Stimulated activated CD8-positive, alpha-beta memory T cell treated with anti-CD3 and anti-CD28 coated beads, Interleukin-15, amount 100 ng/mL, for 4 hours (primary cell): ENCODE results near the gene FAM13C.
"Not testable (repeated sequence)": the region's sequence is repeated elsewhere in the genome, so short reads cannot be mapped to it uniquely, and the experiment has no call there.

ENCODE experiments used
- DNase-seq, 2 donors: peaks; one replicate each; pipeline ENCODE4 v3.0.0-alpha.2; 2020; ENCODE audit warnings: low read depth in 2 of 2

Gene FAM13C

DNA sequence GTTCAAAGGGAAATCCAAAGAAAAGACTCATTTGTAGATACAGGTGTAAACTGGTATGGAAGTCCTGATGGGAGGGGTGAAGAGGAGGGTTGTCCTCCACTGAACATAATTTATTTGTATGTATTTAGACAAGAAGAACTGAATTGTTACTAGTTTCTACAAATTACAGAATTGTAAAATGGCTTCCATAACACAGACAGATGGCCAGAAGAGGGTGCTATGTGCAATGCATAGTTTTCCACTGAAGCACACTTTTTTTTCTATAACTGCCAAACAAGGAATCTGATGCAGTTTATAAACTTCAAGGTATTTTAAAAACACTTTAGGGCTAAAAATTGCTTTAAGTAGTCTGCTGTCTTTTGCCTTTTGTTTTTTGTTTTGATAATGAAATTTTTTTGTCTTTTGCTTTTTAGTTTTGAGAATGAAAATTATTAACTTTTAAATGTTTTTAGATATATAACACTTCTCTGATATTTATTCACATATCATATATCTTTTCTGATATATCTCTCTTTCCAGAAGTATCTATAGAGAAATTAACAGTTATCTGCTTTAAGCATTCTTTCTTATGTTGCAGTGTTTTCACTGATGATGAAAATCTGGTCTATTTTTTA, 127.4 kb downstream of the FAM13C start:
- no peak for DNase-seq

- DNase-seq, result no peak
Observed at GRCh38 chr10:59234194-59234593, 128.2 kb downstream of the FAM13C start.

- no peak for DNase-seq
Observed at GRCh38 chr10:59229441-59229840, 132.9 kb downstream of the FAM13C start.

- DNase-seq, result no peak
Observed at GRCh38 chr10:59227136-59227673, 135.1 kb downstream of the FAM13C start.

- DNase-seq, result no peak
Observed at GRCh38 chr10:59225211-59225610, 137.1 kb downstream of the FAM13C start.

GRCh38 chr10:59223597-59223996, 138.8 kb downstream of the FAM13C start:
- not testable (repeated sequence) for DNase-seq

DNA sequence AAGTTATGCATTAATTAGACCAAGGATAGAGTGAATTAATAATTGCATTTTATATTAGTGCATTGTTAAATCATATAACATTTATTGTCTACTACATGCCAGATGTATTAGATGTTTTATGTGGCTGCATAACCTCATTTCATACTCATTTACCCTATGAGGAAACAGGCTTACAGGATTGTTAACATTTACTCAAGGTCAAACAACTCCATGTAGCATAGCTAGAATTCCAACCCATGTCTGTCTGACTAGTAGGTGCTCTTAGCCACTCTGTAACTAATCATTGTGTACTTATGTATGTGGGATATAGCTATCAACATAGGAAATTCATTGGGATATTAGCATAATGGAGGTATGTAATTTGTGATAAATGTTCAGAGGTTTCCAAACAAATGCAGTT, 139.6 kb downstream of the FAM13C start:
- no peak for DNase-seq

DNA sequence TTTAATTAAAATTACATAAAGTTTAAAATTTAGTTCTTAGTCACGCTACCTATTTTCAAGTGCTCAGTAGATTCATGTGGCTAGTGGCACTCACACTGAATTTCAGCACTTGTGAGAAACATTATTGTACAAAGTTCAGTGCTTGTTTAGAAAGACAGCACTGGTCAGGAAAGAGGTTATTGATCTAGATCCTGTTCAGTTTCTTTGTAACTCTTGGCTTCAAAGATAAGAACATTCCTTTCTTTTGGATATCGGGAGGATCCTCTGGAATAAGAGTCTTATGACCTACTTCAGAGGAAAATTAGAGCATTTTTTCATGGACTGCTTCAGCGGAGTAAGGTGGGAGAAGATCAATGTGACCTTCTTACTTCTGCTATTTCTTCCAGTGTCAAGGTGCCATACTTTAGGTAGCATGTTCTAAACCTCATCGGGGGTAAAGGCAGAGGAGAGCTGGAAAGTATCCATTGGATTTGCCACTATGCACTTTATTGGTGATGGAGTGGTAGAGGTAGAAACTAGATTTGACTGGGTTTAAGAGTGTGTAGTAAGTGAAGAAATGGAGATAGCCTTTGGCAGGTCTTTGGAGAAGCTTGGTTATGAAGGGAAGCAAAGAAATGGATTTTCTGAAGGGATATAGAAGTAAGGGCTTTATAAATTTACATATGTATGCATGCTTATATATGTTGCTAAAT, 146.0 kb downstream of the FAM13C start:
- DNase-seq, result no peak

DNA sequence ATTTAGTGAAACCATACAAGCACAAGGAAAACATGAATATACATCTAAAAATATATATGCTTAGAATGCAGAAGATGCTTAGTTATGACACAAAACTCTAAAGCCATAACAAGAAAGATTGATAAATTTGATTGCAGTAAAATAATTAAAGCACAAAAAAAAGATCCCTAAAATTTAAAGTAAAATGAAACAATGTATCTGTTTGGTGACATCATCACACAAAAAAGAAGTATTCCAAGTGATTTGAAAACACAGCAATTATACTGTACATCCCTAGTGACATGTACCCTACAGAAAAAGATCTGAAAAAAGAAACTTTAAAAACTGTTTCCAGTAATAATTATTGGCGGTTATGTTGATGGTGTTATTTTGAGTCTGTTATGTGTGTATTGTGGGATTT, 148.2 kb downstream of the FAM13C start:
- DNase-seq, result no peak

GRCh38 chr10:59212301-59212798, 150.0 kb downstream of the FAM13C start:
- DNase-seq, result no peak

- no peak for DNase-seq
Observed at GRCh38 chr10:59206204-59206720, 156.1 kb downstream of the FAM13C start.
